Keratinocyte (primary cell): ENCODE results near the gene TBC1D22B. TPM values are rescaled to one million over a fixed set of nuclear protein-coding genes. Genes with fewer than 3 reads are reported as not detected.

ENCODE experiments used
- DNase-seq: peaks from one replicate; pipeline ENCODE4 v3.0.0-alpha.2; 2011; ENCODE audit warnings: low read depth, missing footprints, low spot score
- FAIRE-seq: peaks from 2 replicates; lab custom pipeline; 2011; peaks lifted over from hg19 to GRCh38; lab: Jason Lieb, UNC
- H2AFZ ChIP-seq: 2 replicates; pipeline ENCODE4 v1.6.0; 2012; ENCODE audit warnings: low read length, control low read depth, inconsistent platforms; ENCODE audit not compliant: control insufficient read depth
- H3K27ac ChIP-seq: 2 replicates; pipeline ENCODE4 v1.5.1; 2011; ENCODE audit warnings: low read length; ENCODE audit not compliant: control insufficient read depth, insufficient read depth
- H3K27me3 ChIP-seq: 3 replicates; pipeline ENCODE4 v1.6.0; 2011; ENCODE audit warnings: low read length; ENCODE audit not compliant: control insufficient read depth, insufficient read depth; ENCODE audit errors: extremely low read depth
- H3K36me3 ChIP-seq, 2 experiments: 2 replicates in 1 of 2; 3 replicates in 1 of 2; pipeline ENCODE4 v1.5.1; 2011; ENCODE audit warnings: low read length in 2 of 2, mild to moderate bottlenecking in 1 of 2; ENCODE audit not compliant: control insufficient read depth in 2 of 2, insufficient read depth in 2 of 2; ENCODE audit errors: extremely low read depth in 1 of 2
- H3K4me1 ChIP-seq: 3 replicates; pipeline ENCODE4 v1.5.1; 2011; ENCODE audit warnings: low read length; ENCODE audit not compliant: control insufficient read depth, insufficient read depth; ENCODE audit errors: extremely low read depth
- H3K4me2 ChIP-seq: 3 replicates; pipeline ENCODE4 v1.6.0; 2011; ENCODE audit warnings: low read depth, low read length; ENCODE audit not compliant: control insufficient read depth, insufficient read depth; ENCODE audit errors: extremely low read depth
- H3K4me3 ChIP-seq, 3 experiments: fragments of 200-600 bp in 1 of 3; sonication (generic) in 1 of 3; 2 replicates in 2 of 3; 3 replicates in 1 of 3; pipeline ENCODE4 v1.5.1; 2011 to 2016; ENCODE audit warnings: low read length in 3 of 3, mild to moderate bottlenecking in 3 of 3, control low read depth in 2 of 3, inconsistent platforms in 1 of 3, low read depth in 1 of 3, mixed read lengths in 1 of 3, mixed run types in 1 of 3, moderate library complexity in 1 of 3; ENCODE audit not compliant: control insufficient read depth in 2 of 3, insufficient read depth in 2 of 3; ENCODE audit errors: extremely low read depth in 1 of 3
- H3K79me2 ChIP-seq: 2 replicates; pipeline ENCODE4 v1.6.0; 2012; ENCODE audit warnings: low read length; ENCODE audit not compliant: control insufficient read depth, insufficient read depth
- H3K9ac ChIP-seq: 3 replicates; pipeline ENCODE4 v1.6.0; 2011; ENCODE audit warnings: low read length; ENCODE audit not compliant: control insufficient read depth, insufficient read depth; ENCODE audit errors: extremely low read depth
- H3K9me1 ChIP-seq: 3 replicates; pipeline ENCODE4 v1.6.0; 2011; ENCODE audit warnings: low read length; ENCODE audit not compliant: control insufficient read depth, insufficient read depth; ENCODE audit errors: extremely low read depth
- H3K9me3 ChIP-seq: 2 replicates; pipeline ENCODE4 v1.5.1; 2012; ENCODE audit warnings: low read depth, low read length; ENCODE audit not compliant: control insufficient read depth
- H4K20me1 ChIP-seq: 3 replicates; pipeline ENCODE4 v1.6.0; 2011; ENCODE audit warnings: low read length; ENCODE audit not compliant: control insufficient read depth, insufficient read depth; ENCODE audit errors: extremely low read depth
- CTCF ChIP-seq, 3 experiments: IDR thresholded peaks in 1 of 3; conservative IDR thresholded peaks in 1 of 3; optimal IDR thresholded peaks in 1 of 3; 2 replicates in 2 of 3; 3 replicates in 1 of 3; pipeline versions ENCODE3 to v1.5.1; 2011; ENCODE audit warnings: low read length in 3 of 3, mild to moderate bottlenecking in 3 of 3, moderate library complexity in 2 of 3, control low read depth in 1 of 3, inconsistent platforms in 1 of 3; ENCODE audit not compliant: insufficient read depth in 2 of 3; ENCODE audit errors: extremely low read depth in 1 of 3
- EZH2 ChIP-seq: IDR thresholded peaks from one replicate; pipeline ENCODE4 v1.6.1; 2012; ENCODE audit warnings: inconsistent platforms, mild to moderate bottlenecking, low read length, moderate library complexity
- dilution Hi-C: fragments of 300-500 bp; cut with MboI; formaldehyde crosslinking; loops from one replicate; pipeline ENCODE4 v1.7.0; 2020; ENCODE audit warnings: low sequenced_read_pairs; ENCODE audit not compliant: extremely low pct_ligation_motif_present
- polyA plus RNA-seq, 5 experiments: library from polyadenylated mRNA; depleted of rRNA in 3 of 5; stranded (reverse) in 3 of 5; stranded (forward) in 1 of 5; unstranded in 1 of 5; fragments of >200 nt; gene quantifications; 1 replicate in 1 of 5; 2 replicates in 3 of 5; 3 replicates in 1 of 5; pipeline versions ENCODE4 v1.2.1 to v1.2.3, GENCODE V29; 2011 to 2012; ENCODE audit warnings: missing spikeins in 2 of 5, low read depth in 1 of 5, low replicate concordance in 1 of 5

The TBC1D22B gene
- polyA plus RNA-seq, 1 donor (not counting 4 experiments of a cell fraction or from before 2014, with no cell fraction given), result 5.9 TPM

GRCh38 chr6:37272834-37273566, 15.4 kb downstream of the TBC1D22B start:
- H4K20me1 ChIP-seq, result no peaks in the 10 kb centered on the region

GRCh38 chr6:37273690-37274089, 16.1 kb downstream of the TBC1D22B start:
- FAIRE-seq (no peak), DNase-seq (no peak)
- H3K27me3 ChIP-seq, result no peaks in the 10 kb centered on the region
- no peak for TF ChIP-seq EZH2
- TF ChIP-seq CTCF (optimal IDR thresholded peaks at IDR 0.05 in 1 of 3, IDR thresholded peaks at IDR 0.05 in 1 of 3, conservative IDR thresholded peaks at IDR 0.05 in 1 of 3; ENCODE audit: extremely low read depth in 1 of 3, insufficient read depth in 2 of 3, low read length in 3 of 3), result no peak
- H2AFZ ChIP-seq, result no peak overlapping the region
- H3K9me1 ChIP-seq, result no peaks in the 10 kb centered on the region
- no peaks in the 10 kb centered on the region for H4K20me1 ChIP-seq
- H3K4me3 ChIP-seq, result no peak overlapping the region
- no peaks in the 10 kb centered on the region for H3K9me3 ChIP-seq
- H3K4me2 ChIP-seq, result no peak overlapping the region
- H3K36me3 ChIP-seq, result peaks cover 8 to 11% of the 10 kb centered on the region in 2 experiments
- no peak overlapping the region for H3K27ac ChIP-seq
- peaks cover 34% of the 10 kb centered on the region for H3K79me2 ChIP-seq
- dilution Hi-C loops, result no loop called here
- no peak overlapping the region for H3K9ac ChIP-seq
- no peaks in the 10 kb centered on the region for H3K4me1 ChIP-seq

More at GRCh38 chr6:37272834-37273566, 15.4 kb downstream of the TBC1D22B start:
- H3K27me3 ChIP-seq, result no peaks in the 10 kb centered on the region
- FAIRE-seq (no peak), DNase-seq (no peak)
- H3K9me1 ChIP-seq, result no peaks in the 10 kb centered on the region
- H3K27ac ChIP-seq, result no peak overlapping the region
- no peak overlapping the region for H3K4me3 ChIP-seq
- TF ChIP-seq EZH2 (no peak), CTCF (optimal IDR thresholded peaks at IDR 0.05 in 1 of 3, IDR thresholded peaks at IDR 0.05 in 1 of 3, conservative IDR thresholded peaks at IDR 0.05 in 1 of 3; ENCODE audit: extremely low read depth in 1 of 3, insufficient read depth in 2 of 3, low read length in 3 of 3) (no peak)
- H2AFZ ChIP-seq, result no peak overlapping the region
- dilution Hi-C loops, result no loop called here
- no peaks in the 10 kb centered on the region for H3K4me1 ChIP-seq
- H3K36me3 ChIP-seq, result peaks cover 8 to 11% of the 10 kb centered on the region in 2 experiments
- peaks cover 34% of the 10 kb centered on the region for H3K79me2 ChIP-seq
- H3K4me2 ChIP-seq, result no peak overlapping the region
- no peak overlapping the region for H3K9ac ChIP-seq
- no peaks in the 10 kb centered on the region for H3K9me3 ChIP-seq
